Endodermal cell (in vitro differentiated cells): ENCODE results near the gene PYY. TPM values are rescaled to one million over a fixed set of nuclear protein-coding genes. Genes with fewer than 3 reads are reported as not detected.

Experiments
- DNase-seq: peaks from one replicate; pipeline ENCODE4 v3.0.0-alpha.2; 2017
- H3K27ac ChIP-seq: 2 replicates; pipeline ENCODE4 v1.5.1; 2013; ENCODE audit warnings: mild to moderate bottlenecking, low read depth, low read length, moderate library complexity
- H3K27me3 ChIP-seq: 2 replicates; pipeline ENCODE4 v1.6.1; 2013; ENCODE audit warnings: mild to moderate bottlenecking, low read length, moderate library complexity; ENCODE audit not compliant: insufficient read depth, control insufficient read depth, poor library complexity, severe bottlenecking
- H3K36me3 ChIP-seq: 2 replicates; pipeline ENCODE4 v1.7.0; 2013; ENCODE audit warnings: mild to moderate bottlenecking, low read length, moderate library complexity; ENCODE audit not compliant: control insufficient read depth, insufficient read depth
- H3K4me1 ChIP-seq: one replicate; pipeline ENCODE4 v1.7.0; 2013; ENCODE audit warnings: low read length; ENCODE audit not compliant: control insufficient read depth, insufficient read depth
- H3K4me3 ChIP-seq: 2 replicates; pipeline ENCODE4 v1.5.1; 2013; ENCODE audit warnings: mild to moderate bottlenecking, low read length, moderate library complexity
- H3K9ac ChIP-seq: 2 replicates; pipeline ENCODE4 v1.6.1; 2013; ENCODE audit warnings: mild to moderate bottlenecking, low read length, moderate library complexity; ENCODE audit not compliant: poor library complexity, severe bottlenecking; ENCODE audit errors: extremely low read depth
- H3K9me3 ChIP-seq: 2 replicates; pipeline ENCODE4 v1.6.1; 2013; ENCODE audit warnings: mild to moderate bottlenecking, low read length, moderate library complexity; ENCODE audit not compliant: control insufficient read depth
- H3K27ac Mint-ChIP-seq: 2 replicates; pipeline ENCODE4 v1.8.0; 2020; ENCODE audit warnings: mixed read lengths
- H3K27me3 Mint-ChIP-seq: 2 replicates; pipeline ENCODE4 v1.8.0; 2021; ENCODE audit warnings: mild to moderate bottlenecking, mixed read lengths; ENCODE audit not compliant: insufficient read depth
- H3K36me3 Mint-ChIP-seq: 2 replicates; pipeline ENCODE4 v1.8.0; 2020; ENCODE audit warnings: low read depth, mixed read lengths
- H3K4me1 Mint-ChIP-seq: 2 replicates; pipeline ENCODE4 v1.8.0; 2020; ENCODE audit warnings: mixed read lengths
- H3K4me3 Mint-ChIP-seq: 2 replicates; pipeline ENCODE4 v1.8.0; 2020; ENCODE audit warnings: mild to moderate bottlenecking, moderate library complexity, mixed read lengths
- H3K9me3 Mint-ChIP-seq: 2 replicates; pipeline ENCODE4 v1.8.0; 2020; ENCODE audit warnings: mild to moderate bottlenecking, mixed read lengths
- WGBS, 2 experiments: methylation state at CpG; one replicate each; pipeline versions ENCODE4 v1.1.5 to v1.1.7; 2013; ENCODE audit warnings: missing lambda C conversion rate in 2 of 2, mixed read lengths in 1 of 2; ENCODE audit not compliant: insufficient coverage in 1 of 2, insufficient read length in 1 of 2; 5-methylcytosine and 5-hydroxymethylcytosine counted together
- total RNA-seq, 2 donors: library from RNA; stranded (reverse); fragmentation: NEBNext Ultra II Directional in 1 of 2; extraction: Animal tissue kit (Norgen Biotek cat#: 25700) in 1 of 2; gene quantifications; 2 replicates in 1 of 2; 3 replicates in 1 of 2; pipeline ENCODE4 v1.2.1, GENCODE V29; 2021
- TF ChIP-seq, protein P1 (sequence below): fragments of 200-600 bp; sonication (generic); conservative IDR thresholded peaks from 2 replicates; pipeline ENCODE4 v1.5.0; 2021; ENCODE audit warnings: antibody characterized with exemption, mild to moderate bottlenecking

Gene PYY
- total RNA-seq, 2 donors from 2014 or later: 1.3 to 1.4 TPM

DNA sequence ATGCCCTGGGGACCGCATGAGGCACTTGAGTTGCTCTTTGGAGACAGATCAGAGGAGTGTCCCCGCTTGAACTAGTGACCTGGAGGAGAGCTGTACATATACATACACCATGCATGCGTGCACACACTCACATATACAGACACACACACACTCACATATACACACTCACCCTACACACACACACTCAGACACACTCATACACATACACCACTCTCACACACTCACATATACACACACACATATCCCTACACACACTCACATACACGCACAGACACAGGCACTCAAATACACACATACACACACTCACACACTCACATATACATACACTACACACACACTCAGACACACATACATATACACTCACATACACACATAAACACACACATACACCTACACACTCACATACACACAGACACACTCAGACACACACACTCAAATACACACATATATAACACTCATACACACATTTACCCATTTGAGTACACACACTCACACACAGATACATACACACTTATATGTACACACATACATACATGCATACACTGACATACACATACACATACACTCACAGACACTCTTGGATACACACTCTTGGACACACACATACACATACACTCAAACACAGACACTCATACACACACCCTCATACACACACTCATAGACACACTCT, 41.0 kb downstream of the PYY start:
- H3K27ac ChIP-seq: no peak overlapping the region

GRCh38 chr17:43911904-43912303, 41.8 kb downstream of the PYY start:
- no peaks in the 10 kb centered on the region for H3K9me3 Mint-ChIP-seq
- no peaks in the 10 kb centered on the region for H3K36me3 Mint-ChIP-seq
- TF ChIP-seq, protein P1, sequence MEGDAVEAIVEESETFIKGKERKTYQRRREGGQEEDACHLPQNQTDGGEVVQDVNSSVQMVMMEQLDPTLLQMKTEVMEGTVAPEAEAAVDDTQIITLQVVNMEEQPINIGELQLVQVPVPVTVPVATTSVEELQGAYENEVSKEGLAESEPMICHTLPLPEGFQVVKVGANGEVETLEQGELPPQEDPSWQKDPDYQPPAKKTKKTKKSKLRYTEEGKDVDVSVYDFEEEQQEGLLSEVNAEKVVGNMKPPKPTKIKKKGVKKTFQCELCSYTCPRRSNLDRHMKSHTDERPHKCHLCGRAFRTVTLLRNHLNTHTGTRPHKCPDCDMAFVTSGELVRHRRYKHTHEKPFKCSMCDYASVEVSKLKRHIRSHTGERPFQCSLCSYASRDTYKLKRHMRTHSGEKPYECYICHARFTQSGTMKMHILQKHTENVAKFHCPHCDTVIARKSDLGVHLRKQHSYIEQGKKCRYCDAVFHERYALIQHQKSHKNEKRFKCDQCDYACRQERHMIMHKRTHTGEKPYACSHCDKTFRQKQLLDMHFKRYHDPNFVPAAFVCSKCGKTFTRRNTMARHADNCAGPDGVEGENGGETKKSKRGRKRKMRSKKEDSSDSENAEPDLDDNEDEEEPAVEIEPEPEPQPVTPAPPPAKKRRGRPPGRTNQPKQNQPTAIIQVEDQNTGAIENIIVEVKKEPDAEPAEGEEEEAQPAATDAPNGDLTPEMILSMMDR: no peak
- peaks cover 7% of the 10 kb centered on the region for H3K9me3 ChIP-seq
- 84 to 87% methylated on average over 8 of the region's 8 CpGs for WGBS, 2 experiments
- no peaks in the 10 kb centered on the region for H3K36me3 ChIP-seq
- no peak for DNase-seq
- H3K4me1 ChIP-seq: peaks cover 4% of the 10 kb centered on the region
- peaks cover 34% of the 10 kb centered on the region for H3K27me3 Mint-ChIP-seq
- no peak overlapping the region for H3K4me3 Mint-ChIP-seq
- H3K4me1 Mint-ChIP-seq: peaks cover 14% of the 10 kb centered on the region
- H3K4me3 ChIP-seq: no peak overlapping the region
- H3K27me3 ChIP-seq: peaks cover 29% of the 10 kb centered on the region
- H3K27ac Mint-ChIP-seq: no peak overlapping the region
- H3K27ac ChIP-seq: no peak overlapping the region
- H3K9ac ChIP-seq: no peak overlapping the region

More for the DNA sequence above, 41.0 kb downstream of the PYY start:
- Mint-ChIP-seq H3K27ac (no peak overlapping the region), H3K4me3 (no peak overlapping the region), H3K4me1 (peaks cover 19% of the 10 kb centered on the region), H3K27me3 (peaks cover 39% of the 10 kb centered on the region), H3K9me3 (no peaks in the 10 kb centered on the region), H3K36me3 (no peaks in the 10 kb centered on the region)
- H3K9ac ChIP-seq: no peak overlapping the region
- TF ChIP-seq, protein P1: no peak
- peaks cover 7% of the 10 kb centered on the region for H3K9me3 ChIP-seq
- no peak for DNase-seq
- no peak overlapping the region for H3K4me3 ChIP-seq
- H3K36me3 ChIP-seq: no peaks in the 10 kb centered on the region
- 61 to 93% methylated on average over 3 to 4 of the region's 4 CpGs for WGBS, 2 experiments
- H3K4me1 ChIP-seq: peaks cover 7% of the 10 kb centered on the region
- H3K27me3 ChIP-seq: peaks cover 29% of the 10 kb centered on the region

- Mint-ChIP-seq H3K27me3 (peaks cover 47% of the 10 kb centered on the region), H3K4me1 (no peaks in the 10 kb centered on the region), H3K4me3 (no peak overlapping the region), H3K36me3 (no peaks in the 10 kb centered on the region), H3K9me3 (no peaks in the 10 kb centered on the region), H3K27ac (no peak overlapping the region)
- no peak overlapping the region for H3K27ac ChIP-seq
- DNase-seq: peak; percentile 62
- no peaks in the 10 kb centered on the region for H3K36me3 ChIP-seq
- no peaks in the 10 kb centered on the region for H3K4me1 ChIP-seq
- H3K9ac ChIP-seq: no peak overlapping the region
- no peaks in the 10 kb centered on the region for H3K9me3 ChIP-seq
- WGBS, 2 experiments: 71 to 75% methylated on average over 7 of the region's 7 CpGs
- peaks cover 48% of the 10 kb centered on the region for H3K27me3 ChIP-seq
- no peak overlapping the region for H3K4me3 ChIP-seq
- TF ChIP-seq, protein P1: no peak
Measured at GRCh38 chr17:43909537-43910231, 44.1 kb downstream of the PYY start.
